K562 (cell line): Measurements from ENCODE around the gene PRCC. TPM values are rescaled to one million over a fixed set of nuclear protein-coding genes. Genes with fewer than 3 reads are reported as not detected.

ENCODE experiments used
- BMI1 ChIP-seq: fragments of 150-350 bp; IDR thresholded peaks from 2 replicates; pipeline ENCODE4 v1.6.1; 2014; ENCODE audit warnings: low read length
- CBX2 ChIP-seq: fragments of 200-600 bp; sonication (generic); IDR thresholded peaks from one replicate; pipeline ENCODE4 v1.6.1; 2012; ENCODE audit warnings: mild to moderate bottlenecking, low read length, inconsistent platforms; ENCODE audit not compliant: insufficient read depth, poor library complexity, severe bottlenecking
- ESRRA ChIP-seq: fragments of 450-650 bp; IDR thresholded peaks from 2 replicates; pipeline ENCODE4 v1.6.1; 2014; ENCODE audit warnings: low read depth, mild to moderate bottlenecking, moderate library complexity, borderline replicate concordance
- ETS1 ChIP-seq: conservative IDR thresholded peaks from 2 replicates; pipeline ENCODE4 v1.6.1; 2011; ENCODE audit warnings: low read depth, mild to moderate bottlenecking, low read length; ENCODE audit not compliant: control insufficient read depth
- HDAC8 ChIP-seq: fragments of 450-650 bp; IDR thresholded peaks from 2 replicates; pipeline ENCODE4 v1.6.1; 2016; ENCODE audit warnings: mild to moderate bottlenecking, missing genetic modification characterization, moderate library complexity, missing compliant biosample characterization
- HLTF ChIP-seq: fragments of 450-650 bp; IDR thresholded peaks from 2 replicates; pipeline ENCODE4 v1.6.1; 2016
- SMAD4 ChIP-seq: fragments of 250-450 bp; sonication (Bioruptor Pico); conservative IDR thresholded peaks from 2 replicates; pipeline ENCODE4 v1.8.0; 2021; ENCODE audit warnings: inconsistent platforms, mild to moderate bottlenecking, moderate library complexity
- TAL1 ChIP-seq: fragments of 450-650 bp; IDR thresholded peaks from 2 replicates; pipeline ENCODE4 v1.6.1; 2016; ENCODE audit warnings: mild to moderate bottlenecking
- TGIF2 ChIP-seq: sonication (generic); formaldehyde crosslinking; IDR thresholded peaks from 2 replicates; pipeline ENCODE4 v1.8.1; 2022; ENCODE audit warnings: mild to moderate bottlenecking, missing genetic modification reagents, moderate library complexity
- THRA ChIP-seq: fragments of 450-650 bp; IDR thresholded peaks from 2 replicates; pipeline ENCODE4 v1.6.1; 2017; ENCODE audit warnings: mild to moderate bottlenecking, moderate library complexity
- TRIM24 ChIP-seq, 2 experiments: fragments of 450-650 bp; IDR thresholded peaks; 2 replicates each; pipeline ENCODE4 v1.6.1; 2016
- ZBTB12 ChIP-seq: fragments of 250-450 bp; sonication (Bioruptor Pico); IDR thresholded peaks from 2 replicates; pipeline ENCODE4 v1.4.0; 2020
- ZBTB26 ChIP-seq: fragments of 450-650 bp; formaldehyde crosslinking; IDR thresholded peaks from 2 replicates; pipeline ENCODE4 v1.4.0; 2022; ENCODE audit warnings: missing genetic modification characterization
- ZBTB49 ChIP-seq: sonication (generic); formaldehyde crosslinking; IDR thresholded peaks from 2 replicates; pipeline ENCODE4 v1.8.0; 2022; ENCODE audit warnings: missing genetic modification reagents, mild to moderate bottlenecking, borderline replicate concordance
- ZNF165 ChIP-seq: fragments of 250-450 bp; sonication (Bioruptor Pico); IDR thresholded peaks from 2 replicates; pipeline ENCODE4 v1.4.0; 2020; ENCODE audit warnings: borderline replicate concordance
- ZNF197 ChIP-seq: fragments of 200-800 bp; sonication (Bioruptor generic); IDR thresholded peaks from 2 replicates; pipeline ENCODE4 v1.6.1; 2016; ENCODE audit warnings: low read depth, missing genetic modification characterization, missing compliant biosample characterization
- ZNF232 ChIP-seq: sonication (generic); formaldehyde crosslinking; IDR thresholded peaks from 2 replicates; pipeline ENCODE4 v1.8.0; 2022; ENCODE audit warnings: mild to moderate bottlenecking, missing genetic modification reagents
- ZNF263 ChIP-seq: sonication (generic); formaldehyde crosslinking; IDR thresholded peaks from 2 replicates; pipeline ENCODE4 v1.8.0; 2022; ENCODE audit warnings: mild to moderate bottlenecking, missing genetic modification reagents, borderline replicate concordance
- ZNF583 ChIP-seq: fragments of 250-450 bp; sonication (Bioruptor Pico); IDR thresholded peaks from 2 replicates; pipeline ENCODE4 v1.4.0; 2020
- ZNF764 ChIP-seq: fragments of 250-450 bp; sonication (Bioruptor Pico); IDR thresholded peaks from 2 replicates; pipeline ENCODE4 v1.4.0; 2020; ENCODE audit warnings: low read depth, mild to moderate bottlenecking, moderate library complexity
- polyA plus RNA-seq, 8 experiments: library from polyadenylated mRNA; depleted of rRNA in 4 of 8; stranded (reverse) in 5 of 8; unstranded in 3 of 8; fragments of >200 nt; fragmentation: Nextera tagmentation in 2 of 8; fragmentation: Illumina TruSeq in 1 of 8; extraction: Ambion mirVana in 2 of 8; extraction: Trizol in 1 of 8; gene quantifications; 2 replicates each; pipeline versions ENCODE4 v1.2.1 to v1.2.3, GENCODE V29; 2011 to 2014; ENCODE audit warnings: inconsistent platforms in 1 of 8, missing spikeins in 1 of 8
- total RNA-seq, 7 experiments: library from RNA; depleted of rRNA in 6 of 7; stranded (reverse); fragments of >200 nt in 6 of 7; fragmentation: Illumina TruSeq in 2 of 7; extraction: Trizol in 2 of 7; gene quantifications; 2 replicates each; pipeline versions ENCODE4 v1.2.1 to v1.2.3, GENCODE V29; 2011 to 2021; ENCODE audit warnings: low replicate concordance in 1 of 7

PRCC gene
- total and polyA plus RNA-seq, 9 of the 15 experiments (the other 6 are each of a cell fraction or from before 2014, with no cell fraction given): 23.9 to 201 (median 41.1) TPM

GRCh38 chr1:156751757-156752481 is 15.4 kb upstream of the PRCC start (continued):
- no peak for TF ChIP-seq ZBTB49 (CRISPR knock-in tag)
- no peak for TF ChIP-seq CBX2
- 0 out of 2 replicates have a peak, but pooled peaks have one; percentile 15 for TF ChIP-seq ZNF197 (CRISPR knock-in tag)
- TF ChIP-seq HDAC8 (tag): no peak
- no peak for TF ChIP-seq BMI1
- TF ChIP-seq ZBTB26: no peak
- no peak for TF ChIP-seq ZNF764 (CRISPR knock-in tag)
- TF ChIP-seq THRA: no peak
- TF ChIP-seq ETS1: peak; percentile 61
- TF ChIP-seq ESRRA: no peak
- no peak for TF ChIP-seq ZNF232
- no peak for TF ChIP-seq HLTF
- peak; percentile 98 for TF ChIP-seq ZNF263
- no peak for TF ChIP-seq ZBTB12 (CRISPR knock-in tag)
- TF ChIP-seq TAL1: no peak
- no peak for TF ChIP-seq ZNF583 (CRISPR knock-in tag)
- no peak for TF ChIP-seq TGIF2 (CRISPR knock-in tag)
- no peak for TF ChIP-seq ZNF165 (CRISPR knock-in tag)
- no peak for TF ChIP-seq TRIM24 (IDR thresholded peaks at IDR 0.05)
- TF ChIP-seq SMAD4 (CRISPR knock-in tag): 0 out of 2 replicates have a peak, but pooled peaks have one; percentile 18
